Measurements from ENCODE around the gene TCTN3. TPM values are rescaled to one million over a fixed set of nuclear protein-coding genes. Genes with fewer than 3 reads are reported as not detected.
A peak's percentile ranks its signal among the peaks of the same experiment; 100 is the strongest.

The TCTN3 gene
- polyA plus RNA-seq, 1 donor (not counting 4 experiments of a cell fraction or from before 2014, with no cell fraction given): 43.0 TPM

GRCh38 chr10:95655571-95656290 is 38.0 kb downstream of the TCTN3 start:
- Histone ChIP-seq H3K9me1 (ENCODE audit: control insufficient read depth, extremely low read depth, insufficient read depth, low read length) (no peaks in the 10 kb centered on the region), H3K4me1 (ENCODE audit: control insufficient read depth, extremely low read depth, insufficient read depth, low read length) (peaks cover 14% of the 10 kb centered on the region), H3K4me3 (ENCODE audit: control insufficient read depth in 2 of 3, extremely low read depth in 1 of 3, insufficient read depth in 2 of 3, low read depth in 1 of 3, low read length in 3 of 3) (peak overlapping the region; percentile 62 to 94 (median 89)), H3K27me3 (ENCODE audit: control insufficient read depth, extremely low read depth, insufficient read depth, low read length) (no peaks in the 10 kb centered on the region), H3K79me2 (ENCODE audit: control insufficient read depth, insufficient read depth, low read length) (peaks cover 32% of the 10 kb centered on the region), H3K4me2 (ENCODE audit: control insufficient read depth, extremely low read depth, insufficient read depth, low read depth, low read length) (peak overlapping the region; percentile 98), H3K9ac (ENCODE audit: control insufficient read depth, extremely low read depth, insufficient read depth, low read length) (peak overlapping the region; percentile 73), H3K27ac (ENCODE audit: control insufficient read depth, insufficient read depth, low read length) (peak overlapping the region; percentile 66), H2AFZ (ENCODE audit: control insufficient read depth, low read length) (peak overlapping the region; percentile 90), H4K20me1 (ENCODE audit: control insufficient read depth, extremely low read depth, insufficient read depth, low read length) (no peaks in the 10 kb centered on the region), H3K36me3 (ENCODE audit: control insufficient read depth in 2 of 2, extremely low read depth in 1 of 2, insufficient read depth in 2 of 2, low read length in 2 of 2) (peaks cover 5 to 15% of the 10 kb centered on the region in 2 experiments), H3K9me3 (ENCODE audit: control insufficient read depth, low read depth, low read length) (peaks cover 2% of the 10 kb centered on the region)
- no peak for DNase-seq (ENCODE audit: low read depth, low spot score)
- peak; percentile 20 for FAIRE-seq
- dilution Hi-C loops (cut with MboI; ENCODE audit: extremely low pct_ligation_motif_present, low sequenced_read_pairs): no loop called here
- no peak for TF ChIP-seq CTCF (optimal IDR thresholded peaks at IDR 0.05 in 1 of 3, IDR thresholded peaks at IDR 0.05 in 1 of 3, conservative IDR thresholded peaks at IDR 0.05 in 1 of 3; ENCODE audit: extremely low read depth in 1 of 3, insufficient read depth in 2 of 3, low read length in 3 of 3)
- no peak for TF ChIP-seq EZH2 (IDR thresholded peaks at IDR 0.05; ENCODE audit: low read length)

GRCh38 chr10:95653895-95654294 is 39.8 kb downstream of the TCTN3 start:
- DNase-seq (ENCODE audit: low read depth, low spot score): no peak
- H3K9me3 ChIP-seq (ENCODE audit: control insufficient read depth, low read depth, low read length): peaks cover 2% of the 10 kb centered on the region
- no peak overlapping the region for H2AFZ ChIP-seq (ENCODE audit: control insufficient read depth, low read length)
- no peak for TF ChIP-seq CTCF (optimal IDR thresholded peaks at IDR 0.05 in 1 of 3, IDR thresholded peaks at IDR 0.05 in 1 of 3, conservative IDR thresholded peaks at IDR 0.05 in 1 of 3; ENCODE audit: extremely low read depth in 1 of 3, insufficient read depth in 2 of 3, low read length in 3 of 3)
- TF ChIP-seq EZH2 (IDR thresholded peaks at IDR 0.05; ENCODE audit: low read length): no peak
- peaks cover 14% of the 10 kb centered on the region for H3K4me1 ChIP-seq (ENCODE audit: control insufficient read depth, extremely low read depth, insufficient read depth, low read length)
- FAIRE-seq: no peak
- no peak overlapping the region for H3K9ac ChIP-seq (ENCODE audit: control insufficient read depth, extremely low read depth, insufficient read depth, low read length)
- dilution Hi-C loops (cut with MboI; ENCODE audit: extremely low pct_ligation_motif_present, low sequenced_read_pairs): no loop called here
- H3K27ac ChIP-seq (ENCODE audit: control insufficient read depth, insufficient read depth, low read length): no peak overlapping the region
- no peaks in the 10 kb centered on the region for H3K9me1 ChIP-seq (ENCODE audit: control insufficient read depth, extremely low read depth, insufficient read depth, low read length)
- H3K4me3 ChIP-seq (ENCODE audit: control insufficient read depth in 2 of 3, extremely low read depth in 1 of 3, insufficient read depth in 2 of 3, low read depth in 1 of 3, low read length in 3 of 3): no peak overlapping the region
- no peaks in the 10 kb centered on the region for H4K20me1 ChIP-seq (ENCODE audit: control insufficient read depth, extremely low read depth, insufficient read depth, low read length)
- no peak overlapping the region for H3K4me2 ChIP-seq (ENCODE audit: control insufficient read depth, extremely low read depth, insufficient read depth, low read depth, low read length)
- H3K27me3 ChIP-seq (ENCODE audit: control insufficient read depth, extremely low read depth, insufficient read depth, low read length): no peaks in the 10 kb centered on the region
- peaks cover 7 to 15% of the 10 kb centered on the region in 2 experiments for H3K36me3 ChIP-seq (ENCODE audit: control insufficient read depth in 2 of 2, extremely low read depth in 1 of 2, insufficient read depth in 2 of 2, low read length in 2 of 2)
- peaks cover 35% of the 10 kb centered on the region for H3K79me2 ChIP-seq (ENCODE audit: control insufficient read depth, insufficient read depth, low read length)

All from keratinocyte (primary cell).